Nephron progenitor cell (in vitro differentiated cells): ENCODE data around the gene PIK3R4.

ENCODE experiments used
- DNase-seq: peaks from one replicate; pipeline ENCODE4 v3.0.0; 2021
- H3K27ac Mint-ChIP-seq: 2 replicates; pipeline ENCODE4 v1.8.0; 2021; ENCODE audit warnings: mild to moderate bottlenecking, moderate library complexity, mixed read lengths
- H3K27me3 Mint-ChIP-seq: 2 replicates; pipeline ENCODE4 v1.8.0; 2021; ENCODE audit warnings: mild to moderate bottlenecking, low read depth, mixed read lengths; ENCODE audit not compliant: poor library complexity
- H3K36me3 Mint-ChIP-seq: 2 replicates; pipeline ENCODE4 v1.8.0; 2021; ENCODE audit warnings: low read depth, mixed read lengths
- H3K4me1 Mint-ChIP-seq: 2 replicates; pipeline ENCODE4 v1.8.0; 2021; ENCODE audit warnings: mixed read lengths
- H3K4me3 Mint-ChIP-seq: 2 replicates; pipeline ENCODE4 v1.8.0; 2021; ENCODE audit warnings: mild to moderate bottlenecking, moderate library complexity, mixed read lengths
- H3K9me3 Mint-ChIP-seq: 2 replicates; pipeline ENCODE4 v1.8.0; 2021; ENCODE audit warnings: mild to moderate bottlenecking, moderate library complexity, mixed read lengths
- CTCF ChIP-seq: fragments of 200-600 bp; sonication (generic); IDR thresholded peaks from 2 replicates; pipeline ENCODE4 v1.5.0; 2021; ENCODE audit warnings: antibody characterized with exemption

The PIK3R4 gene

DNA sequence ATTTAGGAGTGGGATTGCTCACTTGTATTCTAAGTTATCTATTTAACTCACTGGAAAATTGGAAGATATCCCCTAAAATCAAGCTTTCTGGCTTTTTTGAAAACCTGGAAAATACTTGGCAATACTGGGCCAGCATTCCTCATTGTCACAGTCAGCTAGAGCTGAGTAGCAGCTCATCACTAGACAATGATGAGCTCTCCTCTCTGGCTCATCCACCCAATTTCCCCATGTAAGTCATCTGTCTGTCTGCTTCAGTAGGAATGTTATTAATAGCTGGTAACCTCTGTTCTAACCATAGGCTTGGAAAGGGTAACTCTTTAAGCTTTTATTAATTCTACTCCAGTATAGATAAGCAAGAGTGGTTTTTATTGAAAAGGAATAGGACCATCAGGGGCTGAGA is 39.7 kb upstream of the PIK3R4 start:
- no peaks in the 10 kb centered on the region for H3K36me3 Mint-ChIP-seq
- H3K9me3 Mint-ChIP-seq = no peaks in the 10 kb centered on the region
- no peak for TF ChIP-seq CTCF
- H3K4me3 Mint-ChIP-seq = no peak overlapping the region
- no peak for DNase-seq
- peaks cover 11% of the 10 kb centered on the region for H3K27me3 Mint-ChIP-seq
- H3K27ac Mint-ChIP-seq = no peak overlapping the region
- H3K4me1 Mint-ChIP-seq = peaks cover 57% of the 10 kb centered on the region

GRCh38 chr3:130783629-130784028 is 37.0 kb upstream of the PIK3R4 start:
- H3K27me3 Mint-ChIP-seq = peaks cover 9% of the 10 kb centered on the region

DNA sequence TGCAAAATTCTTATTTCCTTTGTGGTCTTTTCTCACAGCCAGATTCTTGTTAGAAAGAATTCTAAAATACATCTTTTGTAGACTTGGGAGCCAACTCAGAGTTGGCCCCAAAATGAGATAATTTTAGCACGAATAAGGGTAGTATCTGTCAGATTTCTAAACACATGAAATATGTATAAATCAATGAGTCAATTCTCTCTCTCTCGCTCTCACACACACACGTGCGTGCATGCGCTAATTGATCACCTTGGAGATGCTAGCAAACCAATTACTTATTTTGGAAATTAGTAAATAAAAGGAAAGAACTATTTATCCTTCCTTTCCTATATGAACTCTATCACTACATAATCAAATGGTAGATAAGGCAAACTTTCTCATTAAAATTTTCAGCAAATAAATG is 32.9 kb upstream of the PIK3R4 start:
- Mint-ChIP-seq H3K27me3 (peaks cover 8% of the 10 kb centered on the region), H3K36me3 (no peaks in the 10 kb centered on the region), H3K9me3 (no peaks in the 10 kb centered on the region), H3K4me1 (peaks cover 38% of the 10 kb centered on the region), H3K27ac (no peak overlapping the region), H3K4me3 (no peak overlapping the region)
- no peak for TF ChIP-seq CTCF
- DNase-seq = no peak

More at GRCh38 chr3:130783629-130784028, 37.0 kb upstream of the PIK3R4 start:
- no peak for TF ChIP-seq CTCF
- no peaks in the 10 kb centered on the region for H3K9me3 Mint-ChIP-seq
- peaks cover 52% of the 10 kb centered on the region for H3K4me1 Mint-ChIP-seq
- no peaks in the 10 kb centered on the region for H3K36me3 Mint-ChIP-seq
- H3K4me3 Mint-ChIP-seq = no peak overlapping the region
- no peak overlapping the region for H3K27ac Mint-ChIP-seq
- no peak for DNase-seq

- Mint-ChIP-seq H3K4me3 (no peak overlapping the region), H3K36me3 (no peaks in the 10 kb centered on the region), H3K9me3 (no peaks in the 10 kb centered on the region), H3K27me3 (peaks cover 7% of the 10 kb centered on the region), H3K4me1 (peaks cover 38% of the 10 kb centered on the region), H3K27ac (no peak overlapping the region)
- TF ChIP-seq CTCF = no peak
- peak; percentile 25 for DNase-seq
Measured at GRCh38 chr3:130779031-130779430, 32.4 kb upstream of the PIK3R4 start.

DNA sequence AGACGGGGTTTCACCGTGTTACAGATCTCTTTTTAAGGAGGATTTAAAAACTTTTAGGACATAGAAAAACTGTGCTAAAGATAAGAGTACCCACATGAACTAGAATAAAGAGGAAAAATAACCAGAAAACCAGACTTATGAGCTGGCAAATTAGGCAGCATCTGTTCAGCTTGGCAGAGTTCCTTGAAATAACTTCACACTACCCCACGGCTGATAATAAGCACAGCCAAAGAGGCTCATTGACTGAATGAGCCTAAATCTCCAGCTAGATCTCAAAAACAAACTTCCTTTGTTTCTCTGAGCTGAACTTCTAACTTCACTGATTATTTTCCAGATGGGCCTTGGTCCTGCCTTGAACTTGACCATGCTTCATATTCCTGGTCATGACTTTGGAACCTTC is 26.7 kb upstream of the PIK3R4 start:
- DNase-seq = no peak
- Mint-ChIP-seq H3K27ac (no peak overlapping the region), H3K9me3 (no peaks in the 10 kb centered on the region), H3K27me3 (peaks cover 18% of the 10 kb centered on the region), H3K4me3 (no peak overlapping the region), H3K4me1 (peaks cover 12% of the 10 kb centered on the region), H3K36me3 (no peaks in the 10 kb centered on the region)
- no peak for TF ChIP-seq CTCF

DNA sequence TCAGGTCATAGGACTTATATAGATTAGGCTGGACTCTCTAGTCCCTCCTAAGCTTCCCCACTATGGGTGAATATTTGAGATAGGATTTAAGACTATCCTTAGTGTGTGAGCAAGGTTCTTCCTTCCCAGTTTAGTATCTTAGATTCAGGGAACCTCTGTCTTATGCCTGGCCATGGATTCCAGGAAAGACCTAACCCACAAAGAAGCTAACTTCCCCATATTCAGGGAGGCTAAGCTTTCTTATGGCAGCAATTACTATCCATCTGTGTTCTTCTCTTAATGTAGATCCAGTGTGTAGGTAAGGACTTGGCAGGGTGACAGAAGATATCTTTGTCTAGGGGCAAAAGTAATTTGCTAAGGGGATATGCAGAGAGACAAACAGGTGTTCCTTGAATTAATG is 25.5 kb upstream of the PIK3R4 start:
- DNase-seq = no peak
- Mint-ChIP-seq H3K36me3 (no peaks in the 10 kb centered on the region), H3K4me3 (no peak overlapping the region), H3K27me3 (peaks cover 28% of the 10 kb centered on the region), H3K9me3 (no peaks in the 10 kb centered on the region), H3K4me1 (peaks cover 3% of the 10 kb centered on the region), H3K27ac (no peak overlapping the region)
- TF ChIP-seq CTCF = no peak
